Kidney tubule cell (primary cell): Measurements from ENCODE around the gene WRNIP1.
"Not testable (repeated sequence)": the region's sequence is repeated elsewhere in the genome, so short reads cannot be mapped to it uniquely, and the experiment has no call there.

ENCODE experiments used
- DNase-seq: peaks from one replicate; pipeline ENCODE4 v3.0.0-alpha.2; 2018; ENCODE audit warnings: low spot score

The WRNIP1 gene

GRCh38 chr6:2784930-2785329 is 19.7 kb downstream of the WRNIP1 start:
- DNase-seq: no peak

GRCh38 chr6:2786269-2786668 is 21.1 kb downstream of the WRNIP1 start:
- no peak for DNase-seq

- peak; percentile 87 for DNase-seq
Measured at GRCh38 chr6:2790588-2791449, 25.6 kb downstream of the WRNIP1 start.

DNA sequence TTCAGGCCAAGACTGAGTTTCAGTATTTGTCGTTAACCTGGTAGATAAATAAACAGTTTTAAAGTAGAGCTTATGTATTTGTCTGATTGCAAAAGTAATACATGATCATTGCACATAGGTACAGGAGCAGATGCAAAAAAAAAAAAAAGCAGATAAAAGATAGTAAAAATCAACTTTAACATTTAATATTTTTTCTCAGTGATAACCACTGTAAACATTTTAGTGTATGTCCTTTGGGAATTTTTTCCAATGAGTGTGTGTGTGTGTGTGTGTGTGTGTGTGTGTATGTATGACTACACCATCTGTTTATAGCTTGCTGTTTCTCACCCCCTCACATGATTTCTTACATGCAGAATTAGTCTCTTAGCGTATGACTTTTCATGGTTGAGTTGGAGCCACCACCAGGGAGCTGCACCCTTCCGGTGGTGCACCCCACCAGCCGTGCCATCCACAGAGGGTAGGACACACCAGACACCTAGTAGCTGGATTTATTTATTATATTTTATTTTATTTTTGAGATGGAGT is 26.3 kb downstream of the WRNIP1 start:
- DNase-seq: no peak

DNA sequence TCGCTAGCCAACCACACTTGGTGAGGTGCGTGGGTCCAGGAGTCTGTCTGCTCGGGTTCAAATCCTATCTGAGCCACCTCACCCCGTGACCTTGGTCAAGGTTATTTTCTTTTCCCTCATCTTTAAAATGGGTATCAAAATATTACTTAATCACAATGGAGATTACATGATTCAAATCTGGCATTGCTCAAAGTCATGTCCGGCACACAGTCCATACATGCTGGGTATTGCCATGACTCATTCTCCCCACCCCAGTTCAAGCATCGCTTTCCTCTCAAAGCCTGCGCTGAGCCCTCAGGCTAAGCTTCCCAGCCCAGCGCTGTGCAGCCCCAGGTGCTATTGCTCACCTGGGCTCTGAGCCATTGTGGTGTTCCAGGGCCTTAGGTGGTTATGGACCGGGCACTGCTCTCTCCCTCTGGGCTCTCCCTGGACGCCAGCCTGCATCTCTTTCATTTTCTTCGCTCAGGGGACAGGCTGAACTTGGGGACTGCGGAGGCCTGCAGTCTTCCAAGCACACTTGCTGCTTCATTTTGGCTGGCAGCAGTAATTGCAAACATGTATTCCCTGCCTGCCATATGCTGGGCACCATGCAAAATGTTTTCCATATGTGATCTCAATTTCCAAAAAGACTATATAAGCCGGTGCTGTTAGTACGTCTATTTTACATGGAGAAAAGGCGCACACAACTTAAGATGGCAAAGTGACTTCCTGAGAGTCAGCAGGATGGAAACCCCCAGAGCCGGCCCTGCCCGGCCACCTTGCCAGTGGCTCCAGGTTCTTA is 27.3 kb downstream of the WRNIP1 start:
- DNase-seq: no peak

DNA sequence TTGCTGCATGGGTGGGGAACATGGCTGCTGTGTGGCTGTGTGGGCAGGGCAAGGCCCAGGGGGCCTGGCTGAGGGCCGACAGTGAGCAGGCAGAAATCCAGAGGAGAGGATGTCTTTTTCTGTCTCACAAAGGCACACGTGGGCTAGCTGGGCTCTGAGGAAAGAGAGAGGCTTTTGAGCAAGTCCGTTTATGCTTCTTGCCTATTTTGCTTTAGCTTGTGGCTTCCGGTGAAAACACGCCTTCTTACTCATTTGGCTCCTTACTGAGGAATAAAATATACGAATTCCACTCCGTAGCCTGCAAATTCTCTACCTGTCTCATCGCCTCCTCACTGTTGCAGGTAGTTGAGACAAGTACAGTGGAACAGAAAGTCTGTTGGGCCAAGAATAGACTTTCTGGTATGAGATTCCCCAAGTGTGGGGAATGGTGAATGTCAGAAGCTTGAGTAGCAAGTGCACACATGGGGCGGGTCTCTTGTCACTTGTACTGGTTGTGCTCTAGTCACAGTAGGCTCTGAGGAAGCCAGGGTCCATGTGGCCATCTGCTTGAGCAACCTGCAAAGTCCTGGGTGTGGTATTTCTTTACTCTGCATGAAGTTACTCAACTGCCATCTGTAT is 28.4 kb downstream of the WRNIP1 start:
- DNase-seq: no peak

DNA sequence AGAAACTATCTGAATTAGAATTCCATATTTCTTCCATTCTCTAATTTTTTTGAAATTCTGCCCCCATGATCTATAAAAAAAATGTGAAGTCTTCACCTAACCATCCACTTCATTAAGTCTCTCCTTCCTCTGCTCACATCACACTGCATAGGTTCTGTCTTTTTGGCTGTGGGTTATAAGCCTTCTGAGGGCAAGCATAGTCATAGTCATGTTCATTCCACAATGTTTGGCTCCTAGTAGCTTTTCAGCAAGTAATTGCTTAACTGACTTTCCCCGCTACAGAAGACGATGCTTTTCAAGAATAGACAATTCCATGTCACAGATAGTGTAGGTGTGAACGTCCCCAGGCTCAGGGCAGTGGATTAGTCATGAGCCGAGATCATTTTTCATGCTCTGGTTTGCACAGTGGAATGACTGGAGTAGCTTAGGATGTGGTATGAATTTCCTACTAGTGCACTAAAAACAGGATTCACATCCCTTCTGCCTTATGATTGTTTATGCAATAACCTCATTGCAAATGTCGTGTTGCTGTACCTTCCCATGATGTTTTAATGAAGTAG is 29.1 kb downstream of the WRNIP1 start:
- peak; percentile 60 for DNase-seq

DNA sequence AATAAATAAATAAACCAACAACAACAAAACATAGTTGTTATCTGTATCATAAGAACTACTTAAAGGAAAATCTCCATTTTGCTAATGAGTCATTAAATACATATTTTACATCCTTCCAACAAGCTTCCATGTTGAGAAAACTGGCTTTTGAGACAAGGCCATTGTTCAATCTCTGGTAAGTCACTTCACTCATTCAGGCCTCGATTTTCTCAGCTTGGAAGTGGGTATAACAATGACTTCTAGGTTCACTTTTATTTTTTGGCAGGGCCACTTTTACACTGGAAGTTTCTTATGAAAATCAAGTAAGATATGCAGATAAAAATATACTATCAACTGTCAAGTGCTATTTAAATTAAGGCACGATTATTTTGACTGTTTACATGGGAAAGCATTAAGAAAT is 30.0 kb downstream of the WRNIP1 start:
- DNase-seq: no peak

GRCh38 chr6:2795956-2796355 is 30.8 kb downstream of the WRNIP1 start:
- no peak for DNase-seq

- no peak for DNase-seq
Measured at GRCh38 chr6:2796861-2797260, 31.7 kb downstream of the WRNIP1 start.

GRCh38 chr6:2797564-2798031 is 32.4 kb downstream of the WRNIP1 start:
- peak; percentile 31 for DNase-seq

DNA sequence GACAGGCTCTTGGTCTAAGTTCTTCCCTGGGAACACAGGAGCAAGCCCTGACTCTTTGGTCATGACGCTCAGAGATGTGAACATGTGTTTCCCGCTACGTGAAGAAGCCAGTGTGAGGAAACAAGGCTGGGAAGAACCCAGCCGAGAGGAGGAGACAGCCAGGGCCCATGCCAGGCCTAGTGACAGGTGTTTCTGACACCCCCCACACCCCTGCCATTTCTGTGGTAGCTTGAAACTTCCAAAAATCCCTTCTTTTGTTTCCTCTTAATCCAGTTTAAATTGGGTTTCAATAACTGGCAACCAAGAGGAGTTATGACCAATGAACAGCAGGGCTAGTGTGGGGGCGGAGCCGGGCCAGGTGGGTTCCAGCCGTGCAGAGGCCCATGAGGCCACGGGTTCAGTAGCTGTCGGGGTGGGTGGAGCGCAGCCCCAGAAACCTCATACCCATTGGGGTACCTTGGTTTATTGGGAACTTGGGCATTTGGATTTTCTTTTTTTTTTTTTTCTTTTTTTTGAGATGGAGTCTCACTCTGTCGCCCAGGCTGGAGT is 33.5 kb downstream of the WRNIP1 start:
- DNase-seq: no peak

DNA sequence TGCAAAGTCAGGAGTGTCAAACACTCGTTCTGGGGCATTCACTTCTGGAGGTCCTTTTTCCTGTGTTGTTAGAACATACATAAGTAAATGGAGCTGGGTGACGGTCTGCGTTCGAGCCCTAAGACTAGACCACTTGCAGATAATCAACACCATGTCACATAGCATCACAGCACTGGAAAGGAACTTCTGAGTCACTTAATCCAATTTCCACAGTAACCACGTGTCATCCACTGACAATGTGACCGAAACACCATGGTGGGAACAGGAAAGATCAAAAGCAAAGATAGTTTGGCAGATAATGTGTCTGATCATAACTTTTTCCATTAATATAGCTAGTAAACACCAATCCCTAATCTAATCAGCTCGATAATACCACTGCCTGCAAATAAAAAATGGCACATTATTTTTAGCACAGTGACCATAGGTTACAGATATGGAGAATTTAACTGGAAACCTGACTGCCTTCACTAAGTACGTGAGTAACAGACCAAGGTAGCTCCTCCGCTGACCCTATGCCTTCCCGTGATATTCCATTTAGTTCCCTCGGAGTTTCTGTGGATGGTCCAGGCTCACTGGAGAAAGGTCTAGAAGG is 34.8 kb downstream of the WRNIP1 start:
- DNase-seq: peak; percentile 32

GRCh38 chr6:2800552-2801316 is 35.5 kb downstream of the WRNIP1 start:
- DNase-seq: no peak

- not testable (repeated sequence) for DNase-seq
Measured at GRCh38 chr6:2801687-2802086, 36.5 kb downstream of the WRNIP1 start.

DNA sequence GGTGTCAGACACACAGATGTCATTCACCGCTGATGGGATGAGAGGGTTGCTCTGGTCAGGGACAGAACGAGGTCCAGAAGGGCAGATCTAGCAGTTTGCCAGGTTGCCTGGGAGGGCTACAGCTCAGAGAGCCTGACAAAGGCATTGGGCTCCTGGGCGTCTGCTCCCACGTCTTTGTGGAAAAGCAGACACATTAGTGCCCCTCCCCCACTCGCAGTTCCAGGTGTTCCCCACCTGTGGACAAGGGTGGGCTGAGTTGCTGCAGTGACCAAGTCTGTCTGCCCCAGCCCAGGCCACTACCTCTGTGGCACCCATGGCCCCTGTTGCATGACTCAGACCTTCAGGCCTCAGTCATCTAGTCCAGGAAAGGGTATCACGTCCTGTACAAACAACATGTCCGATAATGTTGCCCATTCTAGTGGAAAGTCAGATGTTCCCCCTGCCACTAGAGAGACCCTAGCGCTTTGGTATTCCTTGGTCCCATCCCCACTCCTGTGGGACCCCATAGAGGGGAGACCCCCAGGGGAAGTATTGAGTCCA is 37.4 kb downstream of the WRNIP1 start:
- DNase-seq: no peak

GRCh38 chr6:2803731-2804429 is 38.7 kb downstream of the WRNIP1 start:
- no peak for DNase-seq

DNA sequence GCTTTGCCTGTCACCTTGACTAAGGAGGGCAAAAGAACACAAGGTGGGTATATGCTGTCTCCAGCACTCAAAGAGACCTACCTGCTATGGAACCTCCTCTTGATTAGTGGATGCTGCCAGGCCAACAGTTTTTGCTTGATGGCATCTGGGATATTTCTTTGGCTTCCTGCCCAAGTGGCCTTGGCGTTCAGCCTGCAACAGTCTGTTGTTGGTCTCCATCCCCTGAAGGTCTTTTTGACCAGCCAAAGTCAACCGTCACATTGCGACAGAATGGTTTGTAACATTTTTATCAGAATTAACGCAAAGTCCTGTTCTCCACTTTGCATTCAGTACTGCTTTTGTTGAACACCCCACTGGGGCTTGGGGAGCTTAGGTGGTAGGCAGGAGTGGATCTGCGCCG is 39.3 kb downstream of the WRNIP1 start:
- DNase-seq: no peak

GRCh38 chr6:2805031-2805430 is 39.8 kb downstream of the WRNIP1 start:
- no peak for DNase-seq

DNA sequence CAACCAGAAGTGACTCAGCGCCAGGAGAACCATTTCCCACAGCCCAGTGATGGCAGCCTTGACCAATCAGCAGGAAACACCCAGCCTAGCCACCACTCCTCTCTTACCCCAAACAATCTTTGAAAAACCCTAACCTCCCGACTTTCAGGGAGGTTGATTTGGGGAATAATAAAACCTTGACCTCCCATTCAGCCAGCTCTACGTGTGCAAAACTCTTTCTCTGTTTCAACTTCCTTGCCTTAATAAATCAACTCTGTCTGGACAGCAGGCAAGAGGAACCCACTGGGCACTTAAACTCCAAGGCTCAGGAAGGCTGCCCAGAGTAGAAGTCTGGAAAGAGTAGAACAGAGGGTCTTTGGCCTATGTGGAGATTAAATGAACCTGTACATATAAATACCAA is 41.5 kb downstream of the WRNIP1 start:
- DNase-seq: no peak
